Ishikawa (cell line): ENCODE data around the gene MTSS2.

Experiments used
- CEBPB ChIP-seq: IDR thresholded peaks from 2 replicates; pipeline ENCODE4 v1.6.1; 2012
- CREB1 ChIP-seq: IDR thresholded peaks from 2 replicates; pipeline ENCODE4 v1.6.1; 2012; ENCODE audit warnings: low read depth
- EGR1 ChIP-seq: IDR thresholded peaks from 2 replicates; pipeline ENCODE4 v1.6.1; 2012
- MAX ChIP-seq: IDR thresholded peaks from 2 replicates; pipeline ENCODE4 v1.6.1; 2012
- NFIC ChIP-seq: IDR thresholded peaks from 2 replicates; pipeline ENCODE4 v1.6.1; 2012
- RAD21 ChIP-seq: IDR thresholded peaks from 2 replicates; pipeline ENCODE4 v1.6.1; 2012; ENCODE audit warnings: low read depth
- REST ChIP-seq: IDR thresholded peaks from 2 replicates; pipeline ENCODE4 v1.6.1; 2012; ENCODE audit warnings: low read depth, mild to moderate bottlenecking
- TAF1 ChIP-seq: IDR thresholded peaks from 2 replicates; pipeline ENCODE4 v1.6.1; 2012; ENCODE audit warnings: low read depth, mild to moderate bottlenecking
- TCF12 ChIP-seq: IDR thresholded peaks from 2 replicates; pipeline ENCODE4 v1.6.1; 2012; ENCODE audit warnings: low read depth
- TEAD4 ChIP-seq: IDR thresholded peaks from 2 replicates; pipeline ENCODE4 v1.6.1; 2012
- YY1 ChIP-seq: IDR thresholded peaks from 2 replicates; pipeline ENCODE4 v1.6.1; 2012; ENCODE audit warnings: low read depth
- ZBTB7A ChIP-seq: IDR thresholded peaks from 2 replicates; pipeline ENCODE4 v1.6.1; 2012; ENCODE audit warnings: low read depth

GRCh38 chr16:70658921-70659320 lies 26.9 kb downstream of the MTSS2 start:
- TF ChIP-seq TCF12, result no peak
- no peak for TF ChIP-seq MAX
- no peak for TF ChIP-seq YY1
- no peak for TF ChIP-seq CREB1
- no peak for TF ChIP-seq REST
- no peak for TF ChIP-seq RAD21
- TF ChIP-seq TAF1, result no peak
- no peak for TF ChIP-seq TEAD4
- TF ChIP-seq EGR1, result no peak
- TF ChIP-seq NFIC, result no peak
- no peak for TF ChIP-seq ZBTB7A
- TF ChIP-seq CEBPB, result no peak
